Trophoblast cell (in vitro differentiated cells and primary cell): ENCODE measurements around the gene ABRACL.

Source experiments
- DNase-seq, 2 donors: peaks; one replicate each; pipeline ENCODE4 v3.0.0-alpha.2; 2016
- H2AFZ ChIP-seq: 2 replicates; pipeline ENCODE4 v1.6.1; 2013; ENCODE audit warnings: low read length, moderate library complexity, mild to moderate bottlenecking; ENCODE audit not compliant: insufficient read depth, poor library complexity
- H2AK5ac ChIP-seq: 2 replicates; pipeline ENCODE4 v1.6.1; 2013; ENCODE audit warnings: mild to moderate bottlenecking, low read length
- H2BK120ac ChIP-seq: 2 replicates; pipeline ENCODE4 v1.6.1; 2013; ENCODE audit warnings: low read length, mild to moderate bottlenecking, moderate library complexity; ENCODE audit not compliant: insufficient read depth, poor library complexity
- H2BK12ac ChIP-seq: 2 replicates; pipeline ENCODE4 v1.6.1; 2013; ENCODE audit warnings: mild to moderate bottlenecking, low read length, moderate library complexity
- H2BK5ac ChIP-seq: 2 replicates; pipeline ENCODE4 v1.6.1; 2013; ENCODE audit warnings: low read length, low read depth, moderate library complexity, mild to moderate bottlenecking; ENCODE audit not compliant: poor library complexity
- H3K14ac ChIP-seq: 2 replicates; pipeline ENCODE4 v1.6.1; 2013; ENCODE audit warnings: mild to moderate bottlenecking, low read length
- H3K18ac ChIP-seq: 2 replicates; pipeline ENCODE4 v1.6.1; 2013; ENCODE audit warnings: mild to moderate bottlenecking, low read length
- H3K23ac ChIP-seq: 2 replicates; pipeline ENCODE4 v1.6.1; 2013; ENCODE audit warnings: low read length
- H3K27ac ChIP-seq: 2 replicates; pipeline ENCODE4 v1.5.1; 2013; ENCODE audit warnings: low read depth, mild to moderate bottlenecking, inconsistent platforms, low read length, moderate library complexity
- H3K27me3 ChIP-seq: 2 replicates; pipeline ENCODE4 v1.6.1; 2013; ENCODE audit warnings: inconsistent platforms, mild to moderate bottlenecking, low read length, moderate library complexity; ENCODE audit not compliant: insufficient read depth
- H3K36me3 ChIP-seq, 2 experiments: 1 replicate in 1 of 2; 2 replicates in 1 of 2; pipeline ENCODE4 v1.6.1; 2013; ENCODE audit warnings: low read length in 2 of 2, mild to moderate bottlenecking in 2 of 2, moderate library complexity in 1 of 2; ENCODE audit not compliant: insufficient read depth in 2 of 2, control insufficient read depth in 1 of 2
- H3K4ac ChIP-seq: 2 replicates; pipeline ENCODE4 v1.6.1; 2013; ENCODE audit warnings: low read depth, mild to moderate bottlenecking, low read length, moderate library complexity
- H3K4me1 ChIP-seq, 2 experiments: 1 replicate in 1 of 2; 2 replicates in 1 of 2; pipeline ENCODE4 v1.6.1; 2013; ENCODE audit warnings: low read length in 2 of 2, mild to moderate bottlenecking in 2 of 2, moderate library complexity in 1 of 2; ENCODE audit not compliant: insufficient read depth in 2 of 2, control insufficient read depth in 1 of 2
- H3K4me2 ChIP-seq: 2 replicates; pipeline ENCODE4 v1.6.1; 2013; ENCODE audit warnings: inconsistent platforms, mild to moderate bottlenecking, low read length, moderate library complexity
- H3K4me3 ChIP-seq: 2 replicates; pipeline ENCODE4 v1.5.1; 2013; ENCODE audit warnings: mild to moderate bottlenecking, low read depth, low read length, inconsistent platforms
- H3K79me1 ChIP-seq: one replicate; pipeline ENCODE4 v1.6.1; 2013; ENCODE audit warnings: low read length
- H3K79me2 ChIP-seq: 2 replicates; pipeline ENCODE4 v1.6.1; 2013; ENCODE audit warnings: low read length, mild to moderate bottlenecking; ENCODE audit not compliant: control insufficient read depth, insufficient read depth, poor library complexity
- H3K9ac ChIP-seq: 2 replicates; pipeline ENCODE4 v1.6.1; 2013; ENCODE audit warnings: mild to moderate bottlenecking, low read length
- H3K9me3 ChIP-seq: 2 replicates; pipeline ENCODE4 v1.6.1; 2013; ENCODE audit warnings: low read depth, mild to moderate bottlenecking, control low read depth, inconsistent platforms, low read length; ENCODE audit not compliant: insufficient read depth
- H4K12ac ChIP-seq: 2 replicates; pipeline ENCODE4 v1.6.1; 2013; ENCODE audit warnings: low read depth, mild to moderate bottlenecking, low read length, moderate library complexity
- H4K8ac ChIP-seq: 2 replicates; pipeline ENCODE4 v1.6.1; 2013; ENCODE audit warnings: low read depth, mild to moderate bottlenecking, low read length, moderate library complexity
- H4K91ac ChIP-seq: one replicate; pipeline ENCODE4 v1.6.1; 2013; ENCODE audit warnings: low read depth, mild to moderate bottlenecking, low read length, moderate library complexity
- WGBS: extraction: QIAGEN DNeasy Blood & Tissue Kit; methylation state at CpG from one replicate; pipeline ENCODE4 v1.1.7; 2013; ENCODE audit warnings: missing lambda C conversion rate; ENCODE audit not compliant: insufficient read length, insufficient coverage; ENCODE audit errors: extremely low coverage; 5-methylcytosine and 5-hydroxymethylcytosine counted together

The ABRACL gene

GRCh38 chr6:139055709-139056108 lies 27.2 kb downstream of the ABRACL start:
- H2BK5ac ChIP-seq, result no peak overlapping the region
- H3K27ac ChIP-seq, result no peak overlapping the region
- H4K8ac ChIP-seq, result no peak overlapping the region
- no peak overlapping the region for H3K18ac ChIP-seq
- H3K4me2 ChIP-seq, result no peak overlapping the region
- no peak overlapping the region for H3K9ac ChIP-seq
- H4K12ac ChIP-seq, result no peak overlapping the region
- WGBS, result no CpG with 5 or more reads among the region's 2 CpGs
- no peaks in the 10 kb centered on the region for H3K79me1 ChIP-seq
- no peak overlapping the region for H3K23ac ChIP-seq
- H2AFZ ChIP-seq, result no peak overlapping the region
- DNase-seq, result no peak
- H3K14ac ChIP-seq, result no peak overlapping the region
- no peak overlapping the region for H2BK12ac ChIP-seq
- no peaks in the 10 kb centered on the region for H3K9me3 ChIP-seq
- H4K91ac ChIP-seq, result no peak overlapping the region
- H2BK120ac ChIP-seq, result no peak overlapping the region
- no peaks in the 10 kb centered on the region for H3K36me3 ChIP-seq
- H3K27me3 ChIP-seq, result no peaks in the 10 kb centered on the region
- no peaks in the 10 kb centered on the region for H3K79me2 ChIP-seq
- no peak overlapping the region for H3K4me3 ChIP-seq
- H2AK5ac ChIP-seq, result no peak overlapping the region
- H3K4me1 ChIP-seq, result no peaks in the 10 kb centered on the region
- H3K4ac ChIP-seq, result no peak overlapping the region

- H3K4me2 ChIP-seq, result no peak overlapping the region
- WGBS, result no CpG with 5 or more reads among the region's 3 CpGs
Measured at GRCh38 chr6:139058029-139058428, 29.5 kb downstream of the ABRACL start.

GRCh38 chr6:139060332-139060731 lies 31.8 kb downstream of the ABRACL start:
- Histone ChIP-seq H2AK5ac (no peak overlapping the region), H2AFZ (no peak overlapping the region), H2BK120ac (no peak overlapping the region), H3K18ac (no peak overlapping the region), H3K79me2 (no peaks in the 10 kb centered on the region), H3K4ac (no peak overlapping the region), H4K8ac (no peak overlapping the region), H3K4me2 (no peak overlapping the region), H3K4me3 (no peak overlapping the region), H3K4me1 (no peaks in the 10 kb centered on the region), H2BK12ac (no peak overlapping the region), H4K12ac (no peak overlapping the region), H3K27me3 (no peaks in the 10 kb centered on the region), H3K14ac (no peak overlapping the region), H3K27ac (no peak overlapping the region), H3K9me3 (no peaks in the 10 kb centered on the region), H3K79me1 (no peaks in the 10 kb centered on the region), H3K36me3 (no peaks in the 10 kb centered on the region), H4K91ac (no peak overlapping the region), H3K23ac (no peak overlapping the region), H2BK5ac (no peak overlapping the region), H3K9ac (no peak overlapping the region)
- no peak for DNase-seq

More at GRCh38 chr6:139058029-139058428, 29.5 kb downstream of the ABRACL start:
- Histone ChIP-seq H2BK120ac (no peak overlapping the region), H3K4me3 (no peak overlapping the region), H2AK5ac (no peak overlapping the region), H3K14ac (no peak overlapping the region), H3K27ac (no peak overlapping the region), H3K9ac (no peak overlapping the region), H4K12ac (no peak overlapping the region), H3K18ac (no peak overlapping the region), H4K91ac (no peak overlapping the region), H2BK5ac (no peak overlapping the region), H4K8ac (no peak overlapping the region), H2BK12ac (no peak overlapping the region), H3K23ac (no peak overlapping the region), H2AFZ (no peak overlapping the region), H3K9me3 (no peaks in the 10 kb centered on the region), H3K4me1 (no peaks in the 10 kb centered on the region), H3K36me3 (no peaks in the 10 kb centered on the region), H3K79me1 (no peaks in the 10 kb centered on the region), H3K27me3 (no peaks in the 10 kb centered on the region), H3K4ac (no peak overlapping the region), H3K79me2 (no peaks in the 10 kb centered on the region)
- no peak for DNase-seq

- no peaks in the 10 kb centered on the region for H3K36me3 ChIP-seq
- WGBS, result no CpG with 5 or more reads among the region's 1 CpG
- no peak overlapping the region for H4K8ac ChIP-seq
- H3K18ac ChIP-seq, result no peak overlapping the region
- no peak overlapping the region for H3K4me2 ChIP-seq
- no peak overlapping the region for H2AFZ ChIP-seq
- no peak overlapping the region for H2BK5ac ChIP-seq
- H2AK5ac ChIP-seq, result no peak overlapping the region
- H3K4ac ChIP-seq, result no peak overlapping the region
- no peak overlapping the region for H3K9ac ChIP-seq
- no peaks in the 10 kb centered on the region for H3K79me2 ChIP-seq
- no peak overlapping the region for H4K12ac ChIP-seq
- no peak overlapping the region for H3K4me3 ChIP-seq
- no peaks in the 10 kb centered on the region for H3K9me3 ChIP-seq
- no peak overlapping the region for H4K91ac ChIP-seq
- no peaks in the 10 kb centered on the region for H3K79me1 ChIP-seq
- no peak overlapping the region for H2BK12ac ChIP-seq
- H3K14ac ChIP-seq, result no peak overlapping the region
- H3K4me1 ChIP-seq, result no peaks in the 10 kb centered on the region
- no peak overlapping the region for H2BK120ac ChIP-seq
- no peak overlapping the region for H3K27ac ChIP-seq
- DNase-seq, result no peak
- H3K23ac ChIP-seq, result no peak overlapping the region
- no peaks in the 10 kb centered on the region for H3K27me3 ChIP-seq
Measured at GRCh38 chr6:139062932-139063646, 34.5 kb downstream of the ABRACL start.
